Measurements from ENCODE around the gene EPHB2.

Gene EPHB2

GRCh38 chr1:22722901-22723550 is 12.4 kb downstream of the EPHB2 start:
- no peak for DNase-seq

- DNase-seq: no peak
Measured at GRCh38 chr1:22727873-22728272, 17.2 kb downstream of the EPHB2 start.

GRCh38 chr1:22728751-22729399 is 18.2 kb downstream of the EPHB2 start:
- no peak for DNase-seq

GRCh38 chr1:22729400-22729773 is 18.7 kb downstream of the EPHB2 start:
- DNase-seq: no peak

- DNase-seq: no peak
Measured at GRCh38 chr1:22729912-22730311, 19.3 kb downstream of the EPHB2 start.

GRCh38 chr1:22731924-22732720 is 21.5 kb downstream of the EPHB2 start:
- no peak for DNase-seq

- DNase-seq: no peak
Measured at GRCh38 chr1:22733643-22734042, 23.0 kb downstream of the EPHB2 start.

- no peak for DNase-seq
Measured at GRCh38 chr1:22736501-22737080, 26.0 kb downstream of the EPHB2 start.

GRCh38 chr1:22737374-22738068 is 26.9 kb downstream of the EPHB2 start:
- DNase-seq: no peak

GRCh38 chr1:22738069-22738435 is 27.4 kb downstream of the EPHB2 start:
- DNase-seq: no peak

GRCh38 chr1:22738522-22738921 is 27.9 kb downstream of the EPHB2 start:
- no peak for DNase-seq

- DNase-seq: no peak
Measured at GRCh38 chr1:22739648-22740385, 29.2 kb downstream of the EPHB2 start.

GRCh38 chr1:22741118-22741517 is 30.5 kb downstream of the EPHB2 start:
- no peak for DNase-seq

GRCh38 chr1:22745669-22746585 is 35.3 kb downstream of the EPHB2 start:
- no peak for DNase-seq

- no peak for DNase-seq
Measured at GRCh38 chr1:22747021-22747734, 36.5 kb downstream of the EPHB2 start.

GRCh38 chr1:22747735-22748073 is 37.1 kb downstream of the EPHB2 start:
- no peak for DNase-seq

GRCh38 chr1:22749503-22749902 is 38.9 kb downstream of the EPHB2 start:
- DNase-seq: no peak

- DNase-seq: no peak
Measured at GRCh38 chr1:22749919-22750684, 39.5 kb downstream of the EPHB2 start.

GRCh38 chr1:22750685-22751051 is 40.0 kb downstream of the EPHB2 start:
- no peak for DNase-seq

- no peak for DNase-seq
Measured at GRCh38 chr1:22751124-22751531, 40.5 kb downstream of the EPHB2 start.
